ENCODE data around the gene KRT39. TPM values are rescaled to one million over a fixed set of nuclear protein-coding genes. Genes with fewer than 3 reads are reported as not detected.

Gene KRT39
- total RNA-seq, 4 donors from 2014 or later: not detected

- no peak for ATAC-seq (ENCODE audit: low FRiP score)
- TF ChIP-seq, protein P1, sequence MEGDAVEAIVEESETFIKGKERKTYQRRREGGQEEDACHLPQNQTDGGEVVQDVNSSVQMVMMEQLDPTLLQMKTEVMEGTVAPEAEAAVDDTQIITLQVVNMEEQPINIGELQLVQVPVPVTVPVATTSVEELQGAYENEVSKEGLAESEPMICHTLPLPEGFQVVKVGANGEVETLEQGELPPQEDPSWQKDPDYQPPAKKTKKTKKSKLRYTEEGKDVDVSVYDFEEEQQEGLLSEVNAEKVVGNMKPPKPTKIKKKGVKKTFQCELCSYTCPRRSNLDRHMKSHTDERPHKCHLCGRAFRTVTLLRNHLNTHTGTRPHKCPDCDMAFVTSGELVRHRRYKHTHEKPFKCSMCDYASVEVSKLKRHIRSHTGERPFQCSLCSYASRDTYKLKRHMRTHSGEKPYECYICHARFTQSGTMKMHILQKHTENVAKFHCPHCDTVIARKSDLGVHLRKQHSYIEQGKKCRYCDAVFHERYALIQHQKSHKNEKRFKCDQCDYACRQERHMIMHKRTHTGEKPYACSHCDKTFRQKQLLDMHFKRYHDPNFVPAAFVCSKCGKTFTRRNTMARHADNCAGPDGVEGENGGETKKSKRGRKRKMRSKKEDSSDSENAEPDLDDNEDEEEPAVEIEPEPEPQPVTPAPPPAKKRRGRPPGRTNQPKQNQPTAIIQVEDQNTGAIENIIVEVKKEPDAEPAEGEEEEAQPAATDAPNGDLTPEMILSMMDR (IDR thresholded peaks at IDR 0.05): no peak
- DNase-seq (ENCODE audit: low spot score): no peak
These were observed 29.8 kb downstream of the KRT39 start for GRCh38 chr17:40936976-40937375.

DNA sequence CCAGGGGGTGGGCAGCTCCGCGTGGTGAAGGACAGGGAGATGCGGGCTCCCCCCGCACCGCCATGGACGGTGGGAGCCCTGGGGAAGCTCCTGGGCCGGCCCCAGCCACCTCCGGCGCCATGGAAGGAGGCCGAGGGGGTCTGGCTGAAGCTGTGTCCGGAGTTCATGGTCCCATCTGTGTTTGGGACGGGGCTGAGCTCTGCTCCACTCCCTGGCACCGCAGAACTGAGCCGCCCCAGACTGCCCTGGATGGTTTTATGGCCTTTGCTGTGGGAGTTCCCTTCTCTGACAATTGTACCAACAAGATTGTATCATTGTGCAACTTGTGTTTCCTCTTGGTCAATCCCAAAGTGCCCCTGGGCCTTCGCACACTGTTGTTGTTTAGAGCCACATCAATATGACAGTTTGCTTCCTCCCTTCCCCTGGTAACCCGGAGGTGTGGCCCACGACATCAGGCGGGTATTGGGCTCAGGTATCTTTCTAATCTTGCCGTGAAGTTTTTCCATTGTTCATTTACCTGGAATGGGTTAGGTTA is 30.2 kb downstream of the KRT39 start:
- no peak for ATAC-seq (ENCODE audit: low FRiP score)
- TF ChIP-seq, protein P1 (IDR thresholded peaks at IDR 0.05): no peak

DNA sequence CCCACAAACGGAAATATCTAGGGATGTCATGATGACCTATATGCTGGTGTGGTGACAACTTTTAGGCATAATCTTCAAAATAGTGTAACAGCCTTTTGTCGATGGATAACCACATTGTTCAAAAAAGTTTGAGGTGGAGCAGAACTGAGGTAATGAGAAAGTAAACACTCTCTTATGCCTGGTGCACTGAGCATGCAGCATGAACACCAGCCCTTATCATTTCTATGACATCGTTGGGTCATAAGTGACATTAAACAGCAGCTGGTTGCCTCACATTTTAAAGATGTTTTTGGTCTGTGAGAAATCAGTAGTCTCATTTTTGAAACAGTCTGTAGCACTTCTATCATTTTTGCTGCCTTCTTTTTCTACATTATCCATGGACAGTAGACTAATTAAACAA is 31.1 kb downstream of the KRT39 start:
- TF ChIP-seq, protein P1 (IDR thresholded peaks at IDR 0.05): no peak
- no peak for ATAC-seq (ENCODE audit: low FRiP score)

More for the DNA sequence above, 30.2 kb downstream of the KRT39 start:
- DNase-seq (ENCODE audit: low spot score): no peak

GRCh38 chr17:40932608-40933007 is 34.1 kb downstream of the KRT39 start:
- ATAC-seq (ENCODE audit: low FRiP score) (no peak), DNase-seq (ENCODE audit: low spot score) (no peak)
- TF ChIP-seq, protein P1 (IDR thresholded peaks at IDR 0.05): no peak

More for the DNA sequence above, 31.1 kb downstream of the KRT39 start:
- no peak for DNase-seq (ENCODE audit: low spot score)

GRCh38 chr17:40931311-40931710 is 35.4 kb downstream of the KRT39 start:
- ATAC-seq (ENCODE audit: low FRiP score) (no peak), DNase-seq (ENCODE audit: low spot score) (no peak)
- TF ChIP-seq, protein P1 (IDR thresholded peaks at IDR 0.05): no peak

- TF ChIP-seq, protein P1 (IDR thresholded peaks at IDR 0.05): no peak
- ATAC-seq (ENCODE audit: low FRiP score): no peak
These were observed 40.4 kb downstream of the KRT39 start for GRCh38 chr17:40926341-40926740.

GRCh38 chr17:40922239-40922638 is 44.5 kb downstream of the KRT39 start:
- TF ChIP-seq, protein P1 (IDR thresholded peaks at IDR 0.05): no peak
- ATAC-seq (ENCODE audit: low FRiP score) (no peak), DNase-seq (ENCODE audit: low spot score) (no peak)

More at GRCh38 chr17:40926341-40926740, 40.4 kb downstream of the KRT39 start:
- DNase-seq (ENCODE audit: low spot score): no peak
